Pulmonary artery endothelial cell (primary cell): ENCODE data around the gene CFAP97D1. TPM values are rescaled to one million over a fixed set of nuclear protein-coding genes. Genes with fewer than 3 reads are reported as not detected.
"Not testable (repeated sequence)": the region's sequence is repeated elsewhere in the genome, so short reads cannot be mapped to it uniquely, and the experiment has no call there.

Experiments used
- DNase-seq: peaks from one replicate; pipeline ENCODE4 v3.0.0-alpha.2; 2011; ENCODE audit warnings: low read depth, low spot score
- total RNA-seq: library from RNA; depleted of rRNA; stranded (reverse); fragments of >200 nt; gene quantifications from 2 replicates; pipeline ENCODE4 v1.2.3, GENCODE V29; 2014

CFAP97D1 gene
- total RNA-seq, 1 donor from 2014 or later: under 0.01 TPM

- DNase-seq: not testable (repeated sequence)
Observed at GRCh38 chr17:43798024-43798423, 17.8 kb downstream of the CFAP97D1 start.

DNA sequence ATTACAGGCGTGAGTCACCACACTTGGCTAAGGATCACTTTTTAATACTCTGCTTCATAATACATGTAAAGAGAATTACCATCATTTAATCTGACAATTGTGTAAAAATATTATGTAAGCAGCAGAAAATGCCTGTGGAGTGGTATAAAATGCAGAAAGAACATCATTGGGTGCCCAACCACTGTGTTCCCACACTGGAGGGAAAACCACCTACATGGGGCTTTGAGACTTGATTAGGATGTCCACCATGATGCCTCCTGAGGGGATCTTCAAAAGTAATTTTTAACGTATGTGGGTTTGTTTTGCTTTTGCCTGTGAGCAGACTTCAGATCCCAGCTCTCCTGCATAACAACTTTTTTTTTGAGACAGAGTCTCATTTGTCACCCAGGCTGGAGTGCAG, 18.8 kb downstream of the CFAP97D1 start:
- no peak for DNase-seq

DNA sequence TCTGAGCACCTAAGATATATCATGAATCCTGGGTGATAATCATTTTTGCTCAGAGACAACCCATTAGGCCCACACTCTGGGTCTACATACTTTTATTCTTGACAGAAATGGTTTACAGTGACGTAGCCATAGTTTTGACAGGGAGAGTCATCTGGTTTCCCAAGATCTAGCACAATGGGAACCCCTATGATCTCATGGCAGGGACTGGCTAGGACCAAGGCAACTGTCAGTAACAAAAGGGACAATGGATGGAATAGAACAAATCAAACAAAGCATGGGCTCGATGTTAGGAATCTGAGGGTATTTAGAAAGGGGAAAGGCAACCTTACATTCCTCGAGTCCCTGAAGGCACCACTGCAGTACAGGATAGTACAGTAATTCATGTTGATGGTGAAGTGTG, 20.5 kb downstream of the CFAP97D1 start:
- DNase-seq: no peak

GRCh38 chr17:43801844-43802243, 21.6 kb downstream of the CFAP97D1 start:
- no peak for DNase-seq

GRCh38 chr17:43803758-43804157, 23.5 kb downstream of the CFAP97D1 start:
- no peak for DNase-seq

DNA sequence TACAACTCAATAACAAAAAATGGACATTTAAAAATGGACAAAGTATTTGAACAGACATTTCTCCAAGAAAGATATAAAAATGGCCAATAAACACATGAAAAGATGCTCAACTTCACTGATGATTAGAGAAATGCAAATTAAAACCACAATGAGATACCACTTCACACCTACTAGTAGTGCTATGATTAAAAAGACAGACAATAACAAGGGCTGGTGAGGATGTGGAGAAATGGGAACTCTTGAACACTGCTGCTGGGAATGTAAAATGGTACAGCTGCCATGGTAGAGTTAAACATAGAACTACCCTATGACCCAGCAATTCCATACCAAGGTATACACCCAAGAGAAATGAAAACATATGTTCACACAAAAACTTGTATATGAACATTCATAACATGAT, 24.9 kb downstream of the CFAP97D1 start:
- DNase-seq: no peak

GRCh38 chr17:43808076-43808475, 27.8 kb downstream of the CFAP97D1 start:
- no peak for DNase-seq

GRCh38 chr17:43809121-43809520, 28.9 kb downstream of the CFAP97D1 start:
- no peak for DNase-seq

DNA sequence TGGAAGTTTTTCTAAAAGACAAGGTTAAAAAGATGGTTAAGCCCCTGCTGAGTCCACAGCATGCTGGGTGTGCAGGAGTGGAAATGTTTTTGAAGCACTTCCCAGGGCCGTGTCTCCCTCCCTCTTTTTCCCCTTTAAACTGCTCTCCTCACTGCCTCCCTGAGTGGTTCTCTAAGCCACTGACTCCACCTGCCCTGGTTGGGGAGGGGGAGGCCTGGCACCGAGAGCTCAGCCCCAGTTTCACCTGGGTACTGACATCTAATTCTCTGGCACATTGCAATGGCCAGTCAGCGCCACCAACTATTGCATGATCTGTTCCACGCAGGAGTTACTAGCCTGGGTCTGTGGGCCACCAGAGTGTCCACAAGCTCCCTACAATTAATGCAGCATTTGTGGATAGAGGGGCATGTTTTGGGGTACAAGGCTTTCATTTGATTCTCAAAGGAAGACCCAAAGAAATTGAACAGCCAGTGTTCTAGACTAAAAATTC, 30.0 kb downstream of the CFAP97D1 start:
- no peak for DNase-seq

- DNase-seq: no peak
Observed at GRCh38 chr17:43810823-43811222, 30.6 kb downstream of the CFAP97D1 start.

DNA sequence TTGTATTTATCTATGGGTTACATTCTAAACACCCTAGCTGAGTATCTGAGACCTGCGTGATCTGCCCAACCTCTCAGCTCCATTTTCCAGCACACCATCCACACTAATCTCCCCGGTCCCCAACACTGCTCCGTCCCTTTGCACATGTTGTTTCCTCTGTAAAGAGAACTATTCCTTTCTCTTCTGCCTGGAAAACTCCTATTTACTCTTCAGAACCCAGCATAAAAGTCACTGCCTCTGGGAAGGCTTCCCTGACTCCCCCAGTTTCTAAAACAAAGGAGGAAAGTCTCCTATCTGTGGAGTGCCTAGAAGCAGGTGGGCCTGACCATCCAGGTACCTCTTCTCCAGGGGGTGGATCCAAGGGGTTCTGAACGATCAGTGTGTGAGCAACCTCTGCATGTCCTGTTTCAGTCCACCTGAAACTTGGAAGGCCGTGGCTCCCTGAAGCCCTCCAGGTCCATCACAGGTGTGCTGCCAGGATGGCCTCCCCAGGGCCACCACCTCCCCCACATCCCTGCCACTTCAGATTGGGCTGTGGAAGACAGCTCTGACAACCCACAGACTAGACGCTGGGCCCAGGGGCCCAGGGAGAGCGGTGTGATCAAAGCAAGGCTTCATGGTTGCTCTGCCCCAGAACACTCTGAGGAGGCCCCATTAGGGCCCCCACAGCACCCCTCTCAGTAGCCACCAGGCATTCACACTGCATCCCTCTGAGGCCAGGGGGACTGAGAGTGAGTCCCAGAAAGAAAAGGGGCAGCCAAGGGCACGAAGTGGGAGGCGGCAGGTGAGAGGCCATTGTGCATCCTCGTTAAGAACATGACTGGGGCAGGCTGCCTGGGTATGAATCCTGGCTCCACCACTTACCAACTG, 32.4 kb downstream of the CFAP97D1 start:
- no peak for DNase-seq

DNA sequence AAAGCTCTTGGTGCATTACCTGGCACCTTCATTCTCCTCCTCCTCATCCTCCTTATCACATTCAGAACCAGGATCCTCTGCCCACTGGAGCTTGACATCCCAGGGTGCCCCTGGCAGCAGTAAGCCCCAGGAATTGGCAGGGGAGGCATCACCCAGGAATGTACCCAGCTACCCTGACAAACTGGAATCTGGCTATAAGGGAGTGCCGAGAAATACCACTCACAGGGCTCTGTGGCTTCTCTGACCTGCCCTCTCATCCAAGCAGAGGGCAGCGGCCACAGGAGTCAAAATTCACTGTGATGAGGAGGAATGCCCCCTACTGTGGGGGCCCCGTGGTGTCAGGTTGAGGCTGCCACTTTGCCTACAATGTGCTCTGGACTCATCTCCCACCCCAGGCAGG, 33.2 kb downstream of the CFAP97D1 start:
- no peak for DNase-seq

GRCh38 chr17:43814026-43814425, 33.8 kb downstream of the CFAP97D1 start:
- no peak for DNase-seq

GRCh38 chr17:43814714-43815113, 34.5 kb downstream of the CFAP97D1 start:
- DNase-seq: no peak

GRCh38 chr17:43816336-43817320, 36.4 kb downstream of the CFAP97D1 start:
- no peak for DNase-seq

DNA sequence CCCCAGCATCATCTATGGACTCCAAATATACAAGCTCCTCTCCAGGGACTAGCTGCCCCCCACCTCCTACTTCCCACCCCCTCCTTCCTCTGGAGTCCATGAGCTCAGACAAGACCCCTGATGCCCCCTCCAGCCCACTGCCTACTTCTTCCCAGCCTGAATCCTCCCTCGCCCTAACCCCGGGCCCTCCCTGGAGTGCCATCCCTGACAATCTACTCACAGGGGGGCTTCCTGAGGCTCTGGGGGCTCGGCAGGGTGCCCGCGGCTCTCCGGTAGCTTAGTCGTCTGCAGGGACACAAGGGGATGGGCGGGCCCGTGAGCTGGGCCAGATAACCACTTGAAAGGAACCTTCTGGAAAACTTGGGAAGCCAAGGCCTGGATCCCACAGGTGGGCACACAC, 37.6 kb downstream of the CFAP97D1 start:
- no peak for DNase-seq

- DNase-seq: no peak
Observed at GRCh38 chr17:43818966-43819365, 38.7 kb downstream of the CFAP97D1 start.

DNA sequence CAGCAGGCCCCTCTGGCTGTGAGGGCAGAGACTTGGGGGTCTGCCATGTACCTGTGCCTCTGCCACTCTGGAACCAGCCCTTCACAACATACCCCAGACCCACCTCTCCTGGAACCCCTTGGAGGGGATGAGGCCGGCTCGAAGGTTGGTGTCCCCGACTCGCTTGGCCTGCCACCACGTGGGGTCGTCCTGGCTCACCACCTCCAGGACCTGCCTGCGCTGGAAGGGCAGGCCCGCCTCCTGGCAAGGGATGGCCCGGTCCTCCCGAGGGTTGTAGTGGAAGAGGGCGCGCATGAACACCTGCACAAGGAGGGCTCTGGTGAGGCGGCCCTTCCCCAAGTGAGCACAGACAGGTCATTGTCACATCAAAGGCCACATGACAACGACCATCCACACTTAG, 40.5 kb downstream of the CFAP97D1 start:
- DNase-seq: no peak

GRCh38 chr17:43822570-43823190, 42.4 kb downstream of the CFAP97D1 start:
- DNase-seq: no peak

GRCh38 chr17:43823350-43824084, 43.3 kb downstream of the CFAP97D1 start:
- no peak for DNase-seq

GRCh38 chr17:43825567-43825966, 45.3 kb downstream of the CFAP97D1 start:
- no peak for DNase-seq
